HG02840 (cell line): Measurements from ENCODE around the gene OBSCN.
"Not testable (repeated sequence)": the region's sequence is repeated elsewhere in the genome, so short reads cannot be mapped to it uniquely, and the experiment has no call there.

Experiments
- ATAC-seq: cut with Tn5 transposase; IDR thresholded peaks from one replicate; pipeline ENCODE4 v1.9.1; 2021; ENCODE audit warnings: mild to moderate bottlenecking, moderate library complexity, moderate number of reproducible peaks; ENCODE audit not compliant: unreplicated experiment, low FRiP score

OBSCN gene

DNA sequence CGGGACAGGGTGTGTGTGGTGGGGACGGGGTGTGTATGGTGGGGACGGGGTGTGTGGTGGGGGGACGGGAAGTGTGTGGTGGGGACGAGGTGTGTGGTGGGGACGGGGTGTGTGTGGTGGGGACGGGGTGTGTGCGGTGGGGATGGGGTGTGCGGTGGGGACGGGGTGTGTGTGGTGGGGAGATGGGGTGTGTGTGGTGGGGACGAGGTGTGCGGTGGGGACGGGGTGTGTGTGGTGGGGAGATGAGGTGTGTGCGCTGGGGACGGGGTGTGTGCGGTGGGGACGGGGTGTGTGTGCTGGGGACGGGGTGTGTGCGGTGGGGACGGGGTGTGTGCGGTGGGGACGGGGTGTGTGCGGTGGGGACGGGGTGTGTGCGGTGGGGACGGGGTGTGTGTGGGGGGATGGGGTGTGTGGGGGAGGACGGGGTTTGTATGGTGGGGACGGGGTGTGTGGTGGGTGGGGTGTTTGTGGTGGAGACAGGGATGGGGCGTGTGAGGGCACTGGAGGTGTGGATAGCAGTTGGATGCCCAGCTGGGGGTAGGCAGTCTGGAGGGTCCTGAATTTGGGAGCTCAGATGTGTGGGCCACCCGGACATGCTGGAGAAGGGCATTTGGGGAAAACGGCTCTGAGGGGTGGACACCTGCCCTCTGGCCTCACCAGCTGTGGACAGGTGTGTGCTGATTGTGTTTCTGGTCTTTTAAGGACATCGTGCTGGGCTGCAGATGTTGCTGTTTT is 25.4 kb upstream of the OBSCN start:
- no peak for ATAC-seq

- ATAC-seq: no peak
Measured at GRCh38 chr1:228184152-228184551, 23.7 kb upstream of the OBSCN start.

DNA sequence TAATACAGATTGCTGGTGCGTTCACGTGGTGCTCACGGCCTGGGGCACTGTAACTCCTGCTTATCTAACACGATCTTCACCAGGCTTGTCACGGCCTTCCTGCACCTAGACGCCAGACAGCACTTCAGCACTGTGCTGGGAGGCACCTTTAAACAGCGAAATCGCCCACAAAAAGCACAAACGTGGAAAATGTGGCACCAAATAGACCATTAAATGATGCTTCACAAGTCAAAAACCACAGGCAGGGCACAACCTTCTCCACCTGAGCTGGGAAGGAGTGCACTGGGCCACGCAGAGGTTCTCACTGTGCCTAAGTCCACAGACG is 22.2 kb upstream of the OBSCN start:
- no peak for ATAC-seq

DNA sequence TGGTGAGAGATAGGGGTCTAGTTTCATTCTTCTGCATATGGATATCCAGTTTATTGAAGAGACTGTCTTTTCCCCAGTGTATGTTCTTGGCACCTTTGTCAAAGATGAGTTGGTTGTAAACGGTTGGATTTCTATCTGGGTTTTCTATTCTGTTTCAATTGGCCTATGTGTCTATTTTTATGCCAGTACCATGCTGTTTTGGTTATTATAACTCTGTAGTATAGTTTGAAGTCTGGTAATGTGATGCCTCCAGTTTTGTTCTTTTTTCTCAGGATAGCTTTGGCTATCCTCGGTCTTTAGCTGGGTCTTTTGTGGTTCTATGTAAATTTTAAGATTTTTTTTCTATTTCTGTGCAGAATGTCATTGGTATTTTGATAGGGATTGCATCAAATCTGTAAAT is 19.6 kb upstream of the OBSCN start:
- not testable (repeated sequence) for ATAC-seq

GRCh38 chr1:228190182-228190581 is 17.7 kb upstream of the OBSCN start:
- ATAC-seq: no peak

DNA sequence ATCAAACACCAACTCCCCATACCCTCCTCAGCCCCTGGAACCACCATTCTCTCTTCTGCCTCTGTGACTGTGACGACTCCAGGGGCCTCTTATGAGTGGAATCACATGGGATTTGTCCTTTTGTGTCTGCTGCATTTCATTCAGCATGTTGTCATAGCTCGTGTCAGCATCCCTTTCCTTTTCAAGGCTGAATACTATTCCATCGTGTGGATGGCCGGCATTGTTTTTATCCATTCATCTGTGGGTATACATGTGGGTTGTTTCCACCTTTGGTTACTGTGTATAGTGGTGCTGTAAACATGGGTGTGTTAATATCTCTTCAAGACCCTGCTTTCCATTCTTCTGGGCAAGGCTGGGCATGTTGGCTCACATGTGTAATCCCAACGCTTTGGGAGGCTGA is 17.1 kb upstream of the OBSCN start:
- ATAC-seq: no peak

GRCh38 chr1:228194436-228194835 is 13.4 kb upstream of the OBSCN start:
- ATAC-seq: no peak

- no peak for ATAC-seq
Measured at GRCh38 chr1:228194921-228195812, 12.7 kb upstream of the OBSCN start.

DNA sequence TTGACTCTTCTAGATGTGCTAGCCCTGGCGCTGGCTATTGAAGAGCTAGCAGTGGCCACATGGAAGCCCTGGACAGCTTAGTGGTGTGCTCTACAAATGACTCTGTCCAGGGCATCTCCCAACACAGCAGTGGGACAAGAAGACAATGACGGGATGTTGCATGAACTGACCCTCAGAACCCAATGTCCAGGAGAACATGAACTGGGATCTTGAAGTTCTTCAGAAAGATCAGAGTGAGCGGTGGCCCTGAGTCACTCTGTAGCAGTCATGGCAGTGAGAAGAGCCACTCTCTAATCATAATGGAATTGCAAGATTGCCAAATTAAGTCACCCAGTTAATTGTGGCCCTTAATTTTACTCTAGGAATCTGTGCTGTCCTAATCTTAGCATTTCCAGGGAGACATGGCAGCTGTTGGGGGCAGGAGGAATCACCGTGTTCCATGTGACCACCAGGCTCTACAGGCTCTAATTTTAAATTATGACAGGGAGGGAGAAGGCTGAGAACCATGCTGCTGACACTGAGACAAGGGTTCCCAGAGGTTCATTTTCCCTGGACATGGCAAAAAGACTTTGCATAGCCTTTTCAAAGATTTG is 10.2 kb upstream of the OBSCN start:
- no peak for ATAC-seq

DNA sequence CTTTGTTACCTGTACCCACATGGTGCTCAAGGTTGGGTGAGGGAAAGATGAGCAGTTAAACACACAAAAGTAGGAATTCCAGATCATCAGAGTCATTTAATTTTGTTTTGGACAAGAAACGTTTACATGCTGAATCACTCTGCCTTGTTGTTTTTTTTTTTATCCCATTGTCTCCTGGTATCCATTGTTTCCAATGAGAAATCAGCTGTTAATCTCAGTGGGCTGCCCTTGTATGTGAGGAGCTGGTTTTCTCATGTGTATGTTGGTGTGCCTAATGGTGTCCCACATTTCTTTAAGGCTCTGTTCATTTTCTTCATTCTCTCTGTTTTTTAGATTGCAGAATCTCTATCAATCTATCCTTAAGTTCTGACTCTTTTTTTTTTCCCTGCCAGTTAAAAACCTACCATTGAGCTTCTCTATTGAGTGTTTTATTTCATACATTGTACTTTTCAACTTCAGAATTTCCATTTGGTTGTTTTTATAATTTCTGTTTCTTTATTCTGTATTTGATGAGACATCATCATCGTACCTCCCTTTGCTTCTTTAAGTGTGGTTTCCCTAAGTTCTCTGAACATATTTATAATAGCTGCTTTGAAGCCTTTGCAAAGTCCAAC is 8.8 kb upstream of the OBSCN start:
- ATAC-seq: no peak

DNA sequence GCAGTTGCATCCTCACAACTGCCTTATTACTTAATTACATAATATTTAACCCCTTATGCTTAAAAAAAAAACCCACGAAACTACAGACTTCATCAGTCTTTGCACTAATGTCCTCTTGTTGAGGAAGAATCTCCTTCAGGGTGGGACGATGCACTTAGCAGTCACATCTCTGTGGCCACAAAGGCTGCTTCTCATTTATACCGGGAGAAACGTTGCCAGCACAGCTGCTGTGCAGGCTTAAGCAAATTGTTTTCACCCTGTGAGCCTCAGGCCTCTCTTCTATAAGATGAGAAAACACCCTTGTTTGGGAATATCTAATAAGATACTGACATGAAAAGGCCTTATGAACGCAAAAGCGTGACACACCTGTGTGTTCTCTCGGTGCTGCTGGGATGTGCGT is 2.9 kb upstream of the OBSCN start:
- no peak for ATAC-seq

- ATAC-seq: no peak
Measured at GRCh38 chr1:228205526-228206436, 2.1 kb upstream of the OBSCN start.

DNA sequence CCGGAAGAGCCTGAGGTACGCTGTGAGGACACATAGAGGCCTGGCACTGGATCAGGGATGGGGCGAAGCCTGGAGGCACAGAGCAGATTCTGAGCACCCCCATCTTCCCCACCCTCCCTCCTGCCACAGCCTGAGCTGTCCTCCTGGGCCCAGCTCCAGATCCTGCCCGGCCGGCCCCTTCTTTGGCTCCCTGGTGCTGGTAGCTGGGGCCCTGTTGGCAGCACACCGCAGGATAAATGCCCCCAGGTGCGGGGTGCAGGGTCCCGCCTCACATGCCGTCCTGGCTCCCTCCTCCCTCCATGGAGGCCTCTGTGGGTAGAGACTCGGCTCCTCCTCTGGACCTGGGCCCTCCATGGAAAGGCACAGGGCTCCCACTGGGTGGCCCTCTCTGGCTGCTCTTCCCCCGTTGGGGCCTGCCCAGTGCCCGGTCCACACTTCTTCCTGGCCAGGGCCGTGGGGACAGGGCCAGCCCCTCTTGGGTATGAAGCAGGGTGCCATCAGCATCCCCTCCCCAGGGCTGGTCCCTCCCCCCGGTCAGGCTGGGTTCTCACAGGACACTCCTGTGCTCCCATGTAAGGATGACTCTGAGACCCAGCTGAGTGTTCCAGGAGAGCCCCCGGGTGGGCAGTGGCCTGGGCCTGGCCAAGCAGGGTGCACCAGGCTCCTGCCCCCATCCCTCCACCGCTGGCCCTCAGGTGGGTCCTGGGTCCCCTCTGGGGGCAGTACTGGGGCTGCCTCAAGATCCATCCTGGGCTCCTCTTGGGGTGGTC is 1.1 kb upstream of the OBSCN start:
- ATAC-seq: no peak

- no peak for ATAC-seq
Measured at GRCh38 chr1:228207381-228207810, 448 bp upstream of the OBSCN start.

DNA sequence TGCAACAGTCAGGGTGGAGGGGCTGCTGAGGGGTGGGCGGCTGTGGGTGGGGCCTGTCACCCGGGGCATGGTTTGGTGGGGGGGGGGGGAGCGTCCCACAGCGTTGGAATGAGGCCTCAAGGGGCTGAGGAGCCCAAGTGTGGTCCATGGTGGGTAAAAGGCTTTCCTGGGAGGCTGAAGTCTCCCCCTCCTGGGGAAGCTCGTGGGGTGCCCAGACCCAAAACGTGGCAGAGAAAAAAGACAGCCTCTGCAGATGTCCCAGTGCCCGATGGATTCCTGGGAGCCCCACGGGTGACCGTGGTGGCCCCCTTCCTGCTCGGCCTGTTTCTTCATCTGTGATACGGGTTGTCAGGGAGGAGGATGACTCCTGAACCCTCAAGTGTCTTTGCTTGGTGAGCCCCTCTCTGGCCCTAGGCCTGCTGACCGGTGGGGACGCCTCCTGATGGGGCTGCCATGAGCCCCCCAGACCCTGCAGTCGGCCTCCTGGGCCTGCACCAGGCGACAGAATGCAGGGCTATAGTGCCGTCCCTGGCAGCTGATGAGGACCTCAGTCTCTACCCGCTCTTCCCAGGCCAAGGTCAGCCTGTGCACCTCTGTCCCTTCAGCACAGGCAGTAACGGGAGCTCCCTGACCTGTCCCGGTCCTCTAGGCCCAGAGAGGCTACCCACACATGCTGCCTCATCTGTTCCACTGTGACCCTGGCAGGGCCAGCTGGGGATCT is 1.1 kb downstream of the OBSCN start:
- ATAC-seq: no peak

DNA sequence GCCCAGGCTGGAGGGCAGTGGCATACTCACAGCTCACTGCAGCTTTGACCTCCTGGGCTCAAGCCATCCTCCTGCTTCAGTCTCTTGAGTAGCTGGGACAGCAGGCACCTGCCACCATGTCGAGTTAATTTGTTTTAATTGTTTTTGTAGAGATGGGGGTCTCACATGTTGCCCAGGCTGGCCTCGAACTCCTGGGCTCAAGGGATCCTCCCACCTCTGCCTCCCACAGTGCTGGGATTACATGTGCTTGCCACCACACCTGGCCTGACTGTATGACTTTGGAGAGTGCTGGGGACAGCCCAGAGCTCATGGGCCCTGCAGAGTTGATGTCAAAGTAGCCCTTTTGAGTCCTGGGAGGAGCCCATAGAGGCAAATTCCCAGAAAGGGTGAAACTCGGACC is 1.8 kb downstream of the OBSCN start:
- no peak for ATAC-seq

DNA sequence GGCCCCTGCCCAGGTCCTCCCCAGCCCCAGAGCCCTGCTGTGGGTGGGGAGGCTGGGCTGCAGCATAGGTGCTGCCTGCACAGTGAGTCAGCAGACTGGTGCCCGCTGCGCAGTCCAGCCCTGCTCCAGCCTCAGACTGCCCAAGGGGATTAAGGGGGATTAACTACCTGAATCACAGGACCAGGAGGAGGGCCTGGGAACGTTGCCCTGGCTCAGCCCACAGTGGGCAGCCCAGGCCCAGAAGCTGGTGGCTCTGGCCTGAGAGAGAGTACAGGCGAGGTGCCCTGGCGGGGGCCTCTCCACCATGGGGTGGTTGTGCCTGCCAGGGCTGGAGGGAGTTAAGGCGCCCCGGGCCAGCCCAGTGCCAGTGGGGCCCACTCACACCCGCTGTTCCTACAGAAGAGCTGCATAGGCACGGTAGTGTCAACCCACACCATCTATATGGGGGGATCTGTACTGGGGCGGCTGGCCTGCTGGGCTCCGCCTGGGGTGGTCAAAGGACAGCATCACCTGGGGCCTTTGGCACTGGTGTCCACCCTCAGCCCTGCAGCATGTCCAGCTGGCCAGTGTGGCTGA is 2.3 kb downstream of the OBSCN start:
- no peak for ATAC-seq
